ENCODE data around the gene PARD6G.
A peak's percentile ranks its signal among the peaks of the same experiment; 100 is the strongest.
"Not testable (repeated sequence)": the region's sequence is repeated elsewhere in the genome, so short reads cannot be mapped to it uniquely, and the experiment has no call there.

Gene PARD6G

DNA sequence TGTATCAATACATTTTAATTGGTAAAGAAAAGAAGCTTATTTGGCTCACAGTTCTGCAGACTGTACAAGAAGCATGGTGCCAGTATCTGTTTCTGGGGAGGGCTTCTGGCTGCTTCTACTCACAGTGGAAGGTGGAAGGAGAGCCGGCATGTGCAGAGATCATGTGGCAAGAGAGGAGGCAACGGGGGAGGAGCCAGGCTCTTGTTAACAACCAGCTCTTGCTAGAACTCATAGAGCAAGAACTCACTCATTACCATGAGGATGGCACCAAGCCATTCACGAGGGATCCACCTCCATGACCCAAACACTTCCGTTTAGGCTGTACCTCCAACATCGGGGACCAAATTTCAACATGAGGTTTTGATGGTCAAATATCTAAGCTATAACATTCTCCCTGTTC, 7.5 kb downstream of the PARD6G start:
- DNase-seq, result no peak

DNA sequence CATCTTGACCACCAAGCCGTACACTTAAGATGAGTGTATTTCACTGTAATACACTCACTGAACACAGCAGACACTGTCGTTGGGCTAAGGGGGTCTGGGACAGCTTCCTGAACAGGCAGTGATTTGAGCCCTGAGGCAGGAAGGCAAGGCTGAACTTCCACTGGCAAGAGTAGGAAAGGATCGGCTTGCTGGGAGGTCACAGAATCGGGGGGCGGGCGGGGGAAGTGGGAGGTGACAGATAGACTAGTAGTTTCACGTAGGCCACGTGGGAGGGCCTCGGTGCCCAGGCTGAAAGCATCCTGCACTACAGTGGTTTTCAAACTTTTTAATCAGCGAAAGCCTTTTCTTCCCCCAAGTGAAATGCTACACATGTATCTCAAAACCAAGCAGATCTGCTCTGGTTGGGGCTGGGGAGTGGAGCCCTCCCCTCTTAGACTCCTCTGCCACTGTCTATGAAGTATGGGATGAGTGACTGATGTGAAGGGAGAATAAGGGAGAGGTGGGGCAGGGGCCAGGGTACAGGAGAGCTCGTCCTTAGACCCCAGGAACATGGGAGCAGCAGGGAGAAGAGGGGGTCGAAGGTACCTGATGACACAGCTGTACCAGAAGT, 8.6 kb downstream of the PARD6G start:
- no peak for DNase-seq

DNA sequence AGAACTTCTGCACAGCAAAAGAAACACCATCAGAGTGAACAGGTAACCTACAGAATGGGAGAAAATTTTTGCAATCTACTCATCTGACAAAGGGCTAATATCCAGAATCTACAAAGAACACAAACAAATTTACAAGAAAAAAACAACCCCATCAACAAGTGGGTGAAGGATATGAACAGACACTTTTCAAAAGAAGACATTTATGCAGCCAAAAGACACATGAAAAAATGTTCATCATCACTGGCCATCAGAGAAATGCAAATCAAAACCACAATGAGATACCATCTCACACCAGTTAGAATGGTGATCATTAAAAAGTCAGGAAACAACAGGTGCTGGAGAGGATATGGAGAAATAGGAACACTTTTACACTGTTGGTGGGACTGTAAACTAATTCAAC, 9.8 kb downstream of the PARD6G start:
- not testable (repeated sequence) for DNase-seq

DNA sequence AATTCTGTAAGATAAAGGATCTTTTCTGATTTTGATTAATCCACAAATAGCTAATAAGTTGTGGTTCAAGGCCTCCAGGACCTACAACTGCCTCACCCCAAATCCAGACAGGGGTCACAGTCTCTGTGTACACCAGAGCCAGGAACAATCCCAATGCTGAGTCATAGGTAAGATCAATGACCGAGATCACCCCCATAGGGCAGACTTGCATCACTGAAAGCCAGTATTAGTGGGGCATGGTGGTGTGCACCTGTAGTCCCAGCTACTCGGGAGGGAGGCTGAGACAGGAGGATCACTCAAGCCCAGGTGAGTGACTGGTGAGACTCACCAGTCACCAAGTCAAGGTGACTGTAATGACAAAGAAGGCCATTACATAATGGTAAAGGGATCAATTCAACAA, 12.9 kb downstream of the PARD6G start:
- no peak for DNase-seq

DNA sequence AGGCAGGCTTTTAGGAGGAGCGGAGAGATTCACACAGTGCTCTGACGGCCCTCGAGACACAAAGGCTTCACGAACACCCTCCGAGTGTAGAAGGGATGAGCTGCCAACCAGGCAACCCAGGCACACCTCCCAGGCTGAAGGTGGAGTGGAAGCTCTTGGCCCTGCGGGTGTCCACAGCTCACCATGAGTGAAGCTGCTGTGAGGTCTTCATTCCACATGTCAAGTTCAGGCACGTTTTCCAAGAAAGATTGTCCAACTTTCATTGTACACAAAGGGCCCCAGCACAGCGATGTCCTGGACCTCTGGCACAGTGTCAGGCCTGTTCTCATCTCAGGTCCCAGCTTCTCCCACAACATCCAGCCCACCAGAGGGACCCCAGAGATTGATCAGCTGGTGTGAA, 13.4 kb downstream of the PARD6G start:
- no peak for DNase-seq

DNA sequence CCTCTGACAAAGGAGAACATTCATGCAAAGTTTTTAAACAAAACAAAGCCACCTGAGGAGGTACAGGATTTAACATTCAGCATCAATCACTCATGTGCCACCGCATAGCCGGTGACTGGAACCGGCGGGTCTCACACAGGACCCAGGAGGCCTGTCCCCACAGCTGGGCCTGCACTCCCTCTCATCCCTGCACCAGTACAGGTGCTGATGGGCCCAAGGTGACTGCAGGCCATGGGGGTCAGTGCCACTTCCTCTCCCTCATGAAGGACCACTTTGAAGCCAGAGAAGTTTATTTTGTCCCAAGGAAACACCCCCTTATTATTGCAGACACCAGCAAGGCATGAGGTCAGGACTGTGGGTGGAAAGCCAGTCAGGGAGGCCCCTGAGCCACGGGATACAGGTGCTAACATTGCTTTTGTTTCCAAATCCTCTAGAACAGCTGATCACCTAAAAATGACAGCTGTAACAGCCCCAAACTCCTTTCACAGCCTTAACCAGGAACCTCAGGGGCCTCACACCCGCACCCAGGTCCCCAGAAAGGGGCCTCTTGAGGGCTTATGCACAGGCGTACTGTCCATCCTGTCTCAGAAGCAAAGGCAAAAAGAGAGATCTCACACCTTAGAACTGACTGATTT, 14.0 kb downstream of the PARD6G start:
- no peak for DNase-seq

DNA sequence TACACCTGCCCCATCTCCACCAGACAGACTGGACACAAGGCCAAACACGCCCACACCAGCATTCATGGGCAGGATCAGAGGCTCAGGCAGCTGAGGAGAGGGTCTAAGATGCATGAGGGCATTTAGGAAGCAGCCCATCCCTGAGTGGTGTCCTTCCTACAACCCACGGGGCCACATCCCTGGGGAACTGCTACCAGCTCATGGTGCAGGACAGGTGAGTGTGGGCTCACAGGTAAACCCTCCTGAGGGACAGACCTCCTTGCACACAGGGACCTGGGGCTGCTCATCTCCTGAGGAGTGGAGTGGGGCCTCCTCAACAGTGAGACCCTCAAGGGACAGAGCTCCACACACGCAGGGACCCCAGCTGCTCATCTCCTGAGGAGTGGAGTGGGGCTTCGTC, 14.6 kb downstream of the PARD6G start:
- no peak for DNase-seq

DNA sequence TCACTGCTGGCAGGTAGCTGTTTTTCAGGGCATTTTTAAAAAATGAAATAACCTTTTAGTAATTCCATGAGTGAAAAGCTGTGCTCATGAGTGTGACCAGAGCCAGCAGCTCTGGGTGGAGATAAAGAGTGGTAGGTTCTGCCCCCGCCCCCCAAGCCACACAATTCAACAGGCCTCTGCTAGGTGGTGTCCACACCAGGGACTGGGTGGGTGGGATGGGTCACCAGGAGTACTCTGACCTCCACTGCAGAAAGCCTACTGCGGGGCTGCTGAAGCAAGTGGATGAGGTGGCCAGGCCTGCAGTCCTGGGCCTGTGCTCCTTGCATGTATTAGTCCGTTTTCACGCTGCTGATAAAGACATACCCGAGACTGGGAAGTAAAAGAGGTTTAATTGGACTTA, 15.3 kb downstream of the PARD6G start:
- no peak for DNase-seq

DNA sequence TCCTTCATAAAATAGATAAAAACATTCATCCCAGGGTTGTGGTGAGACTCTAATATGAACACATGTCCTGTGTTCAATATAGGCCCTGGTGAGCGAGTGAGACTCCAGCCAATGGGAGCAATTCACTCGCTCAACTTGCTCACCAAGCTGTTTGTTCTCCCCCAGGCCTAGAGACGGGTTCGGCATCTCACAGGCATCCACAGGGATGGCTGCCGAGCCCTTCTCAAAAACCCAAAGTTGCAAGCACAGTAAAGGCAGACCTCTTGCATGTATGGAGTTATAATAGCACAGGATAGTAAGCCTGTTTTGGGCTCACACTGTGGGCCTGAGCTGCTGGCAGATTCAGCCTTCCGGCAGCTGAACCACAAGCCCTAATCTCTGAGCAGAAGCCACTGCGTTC, 15.7 kb downstream of the PARD6G start:
- no peak for DNase-seq

DNA sequence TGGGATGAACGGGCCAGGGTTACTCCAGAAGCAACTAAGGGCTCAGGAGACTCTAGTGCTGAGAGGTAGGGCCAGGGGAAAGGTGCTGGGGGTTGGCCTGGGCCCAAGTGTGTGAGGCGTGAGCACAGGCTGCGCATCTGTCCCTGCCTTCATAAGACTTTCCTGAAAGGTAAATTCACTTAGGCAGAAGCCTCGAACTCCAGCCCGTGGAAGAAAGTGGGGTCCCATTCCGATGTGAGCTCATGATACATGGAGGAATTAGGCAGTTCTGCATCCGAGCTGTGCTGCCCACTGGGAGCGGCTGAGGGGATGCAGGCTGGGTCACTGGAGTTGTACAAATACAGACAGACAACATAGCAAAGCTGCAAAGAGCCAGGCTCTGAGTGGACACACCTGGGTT, 16.2 kb downstream of the PARD6G start:
- DNase-seq, result no peak

DNA sequence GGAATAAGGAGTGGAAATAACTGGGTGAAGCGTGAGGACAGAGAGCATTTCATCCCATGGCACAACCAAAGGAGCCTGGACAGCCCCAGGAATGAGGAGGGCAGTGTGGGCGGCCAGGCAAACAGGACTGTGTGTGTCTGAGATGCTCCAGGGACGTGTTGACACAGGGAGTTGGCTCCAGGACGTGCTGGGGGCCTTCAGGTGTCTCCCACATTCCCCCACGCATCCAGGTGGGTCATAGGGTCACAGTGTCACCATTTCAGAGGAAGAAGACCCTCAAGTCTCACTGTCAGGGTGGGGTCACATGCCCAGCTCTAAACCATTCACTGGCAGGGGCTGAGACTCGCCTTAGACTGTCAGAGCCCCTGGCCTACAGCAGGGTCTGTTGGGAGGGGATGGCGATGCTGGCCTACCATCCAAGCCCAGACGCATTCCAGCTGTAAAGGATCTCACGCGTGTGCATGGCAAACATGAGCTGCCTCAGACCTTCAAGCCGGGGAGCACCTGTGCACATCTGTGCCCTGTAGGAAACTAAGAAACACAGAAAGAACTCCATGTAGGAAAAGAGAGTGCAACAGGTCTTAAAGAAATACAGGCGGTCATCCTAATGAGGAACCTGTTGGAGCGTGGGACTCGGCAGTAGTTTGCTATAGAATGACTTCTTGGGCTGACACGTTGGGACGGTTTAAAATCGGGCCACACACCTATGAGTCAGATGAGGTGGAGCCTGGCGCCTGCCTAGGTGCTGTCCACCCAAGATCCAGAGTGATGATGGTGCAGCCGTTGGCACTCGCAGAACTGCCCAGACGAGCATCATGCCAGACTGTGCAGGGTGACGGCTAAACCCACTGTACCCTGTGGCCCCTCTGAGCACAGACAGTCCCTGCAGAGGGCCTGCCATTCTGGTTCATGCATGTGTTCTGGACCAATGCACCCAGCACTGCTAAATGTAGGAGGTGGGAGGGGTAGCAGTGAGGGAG, 17.3 kb downstream of the PARD6G start:
- DNase-seq, result no peak

DNA sequence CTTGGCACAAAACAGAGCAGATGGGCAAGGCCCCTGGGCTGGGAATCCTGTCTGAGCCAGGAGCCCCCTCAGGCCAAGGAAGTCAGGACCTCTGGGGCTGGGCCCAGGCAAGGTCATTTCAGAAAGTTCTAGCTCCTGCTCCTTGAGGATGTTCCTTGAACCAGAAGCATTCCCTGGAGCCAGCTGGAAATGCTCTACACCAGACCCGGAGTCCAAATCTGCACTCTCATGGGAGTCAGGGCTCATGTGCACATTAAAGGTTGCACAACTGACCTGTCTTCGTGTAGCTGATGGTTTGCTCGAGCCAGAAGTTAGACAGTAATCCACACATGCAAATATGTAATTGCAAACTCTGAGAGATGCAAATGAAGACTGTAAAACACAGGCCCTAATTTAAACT, 18.0 kb downstream of the PARD6G start:
- DNase-seq, result no peak

DNA sequence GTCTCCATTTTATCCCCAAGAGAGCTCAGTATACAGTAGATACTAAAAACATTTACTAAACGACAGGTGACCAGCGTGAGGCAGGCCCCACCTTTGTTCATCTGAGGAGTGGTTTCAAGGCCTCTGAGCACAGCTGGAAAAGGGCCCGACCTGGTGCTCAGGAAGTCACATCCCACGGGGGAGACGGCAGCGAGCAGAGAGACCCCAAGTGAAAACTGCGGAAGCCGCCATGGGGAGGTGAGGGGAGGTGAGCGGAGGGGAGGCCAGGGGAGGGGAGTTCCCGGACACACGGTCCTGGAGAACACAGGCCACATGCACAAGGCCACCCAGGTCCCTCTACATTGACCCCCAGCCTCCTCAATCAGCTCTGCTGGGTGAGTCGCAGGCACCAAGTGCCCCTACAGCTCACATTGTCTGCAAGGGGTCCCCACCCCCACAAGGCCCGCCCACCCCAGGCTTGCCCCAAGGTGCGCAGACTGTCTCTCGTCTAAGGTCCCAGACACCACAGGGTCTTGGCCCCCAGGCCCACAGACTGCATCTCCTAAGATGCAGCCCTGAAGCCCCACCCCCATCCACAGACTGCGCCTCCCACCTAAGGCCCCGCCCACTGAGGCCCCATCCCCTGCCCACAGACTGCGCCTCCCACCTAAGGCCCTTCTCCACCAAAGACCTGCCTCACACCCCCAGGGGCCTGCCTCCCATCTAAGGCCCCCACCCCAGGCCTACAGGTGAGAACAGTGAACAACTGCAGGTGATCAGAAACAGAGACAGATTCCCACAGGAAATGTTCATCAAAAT, 19.1 kb downstream of the PARD6G start:
- DNase-seq, result no peak

DNA sequence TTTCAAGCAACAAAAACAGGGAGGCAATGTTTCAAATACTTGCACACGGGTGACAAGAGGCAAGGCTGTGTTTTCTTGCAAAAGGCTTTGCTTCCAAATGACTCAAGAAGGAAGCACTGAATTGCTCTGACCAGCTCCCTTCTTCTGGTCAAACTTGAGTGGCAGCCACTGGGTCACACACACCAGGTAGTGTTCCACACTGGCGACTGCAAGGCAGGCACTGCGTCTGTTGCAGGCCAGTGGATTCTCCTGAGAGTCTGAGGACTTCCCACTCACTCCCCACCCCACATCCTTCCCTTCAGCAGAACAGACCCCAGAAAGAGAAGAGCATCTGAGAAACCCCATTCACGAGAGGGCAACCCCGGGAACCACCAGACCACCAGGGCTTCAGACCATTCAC, 19.8 kb downstream of the PARD6G start:
- DNase-seq, result no peak

DNA sequence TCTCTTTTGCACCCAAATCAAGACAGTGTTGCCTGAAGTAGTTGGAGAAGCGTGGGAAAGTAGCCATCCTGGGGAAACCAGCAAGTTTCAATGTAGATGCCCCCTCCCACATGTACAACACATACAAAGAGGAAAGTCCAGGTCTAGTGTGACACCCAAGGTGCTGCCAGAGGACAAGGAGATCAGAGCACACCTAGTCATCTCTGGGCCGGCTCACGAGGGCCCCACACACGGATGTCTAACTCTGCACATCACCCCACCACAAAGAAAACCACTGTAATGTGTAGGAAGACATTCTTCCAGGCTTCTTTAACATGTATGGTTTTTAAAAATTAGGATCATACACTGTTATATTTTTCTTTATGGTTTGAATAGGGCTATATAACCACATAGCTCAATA, 21.6 kb downstream of the PARD6G start:
- DNase-seq, result no peak

DNA sequence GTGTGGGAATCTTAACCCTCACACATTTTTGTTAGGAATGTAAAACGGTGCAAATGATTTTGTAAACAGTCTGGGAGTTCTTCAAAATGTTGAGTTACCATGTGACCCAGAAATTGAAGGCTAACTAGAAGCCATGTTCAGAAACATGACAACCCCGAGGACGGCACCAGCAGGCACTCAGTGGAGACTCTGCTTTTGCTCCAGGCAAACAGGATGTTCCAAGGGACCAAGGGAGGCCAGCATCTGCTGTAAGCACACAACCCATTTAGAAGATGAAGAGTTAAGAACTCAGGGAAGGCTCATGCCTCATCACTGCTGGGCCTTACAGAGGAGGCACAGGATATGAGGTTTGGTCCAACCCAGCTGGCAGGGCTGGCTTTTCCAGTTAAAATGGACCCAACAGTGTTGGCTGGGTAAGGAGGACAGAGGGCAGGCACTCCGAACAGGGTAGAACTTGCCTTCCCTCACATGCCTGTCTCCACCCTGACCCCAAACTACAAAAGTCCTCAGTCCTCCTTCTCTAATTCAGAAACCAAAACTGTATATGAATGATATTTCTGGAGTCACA, 23.6 kb downstream of the PARD6G start:
- DNase-seq, result no peak

DNA sequence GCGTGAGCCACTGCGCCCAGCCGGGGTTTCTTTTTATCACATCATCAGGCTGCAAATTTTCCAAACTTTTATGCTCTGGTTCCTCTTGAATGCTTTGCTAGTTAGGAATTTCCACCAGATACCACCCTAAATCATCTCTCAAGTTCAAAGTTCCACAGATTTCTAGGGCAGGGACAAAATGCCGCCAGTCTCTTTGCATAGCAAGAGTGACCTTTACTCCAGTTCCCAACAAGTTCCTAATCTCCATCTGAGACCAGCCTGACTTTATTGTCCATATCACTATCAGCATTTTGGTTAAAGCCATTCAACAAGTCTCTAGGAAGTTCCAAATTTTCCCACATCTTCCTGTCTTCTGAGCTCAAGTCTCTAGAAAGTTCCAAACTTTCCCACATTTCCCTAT, 27.8 kb downstream of the PARD6G start:
- not testable (repeated sequence) for DNase-seq

DNA sequence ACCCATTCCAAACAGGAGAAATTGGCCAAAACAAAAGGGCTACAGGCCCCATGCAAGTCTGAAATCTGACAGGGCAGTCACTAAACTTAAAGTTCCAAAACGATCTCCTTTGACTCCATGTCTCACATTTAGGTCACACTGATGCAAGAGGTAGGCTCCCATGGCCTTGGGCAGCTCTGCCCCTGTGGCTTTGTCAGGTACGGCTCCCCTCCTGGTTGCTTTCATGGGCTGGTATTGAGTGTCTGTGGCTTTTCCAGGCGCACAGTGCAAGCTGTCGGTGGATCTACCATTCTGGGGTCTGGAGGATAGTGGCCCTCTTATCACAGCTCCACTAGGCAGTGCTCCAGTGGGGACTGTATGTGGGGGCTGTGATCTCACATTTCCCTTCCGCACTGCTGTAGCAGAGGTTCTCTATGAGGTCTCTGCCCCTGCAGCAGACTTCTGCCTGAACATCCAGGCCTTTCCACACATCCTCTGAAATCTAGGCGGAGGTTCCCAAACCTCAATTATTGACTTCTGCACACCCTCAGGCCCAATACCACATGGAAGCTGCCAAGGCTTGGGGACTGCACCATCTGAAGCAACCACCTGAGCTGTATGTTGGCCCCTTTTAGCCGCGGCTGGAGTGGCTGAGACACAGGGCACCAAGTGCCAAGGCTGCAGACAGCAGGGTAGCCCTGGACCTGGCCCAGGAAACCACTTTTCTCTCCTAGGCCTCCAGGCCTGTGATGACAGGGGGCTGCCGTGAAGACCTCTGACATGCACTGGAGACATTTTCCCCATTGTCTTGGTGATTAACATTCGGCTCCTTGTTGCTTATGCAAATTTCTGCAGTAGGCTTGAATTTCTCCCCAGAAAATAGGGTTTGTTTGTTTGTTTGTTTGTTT, 28.7 kb downstream of the PARD6G start:
- no peak for DNase-seq

DNA sequence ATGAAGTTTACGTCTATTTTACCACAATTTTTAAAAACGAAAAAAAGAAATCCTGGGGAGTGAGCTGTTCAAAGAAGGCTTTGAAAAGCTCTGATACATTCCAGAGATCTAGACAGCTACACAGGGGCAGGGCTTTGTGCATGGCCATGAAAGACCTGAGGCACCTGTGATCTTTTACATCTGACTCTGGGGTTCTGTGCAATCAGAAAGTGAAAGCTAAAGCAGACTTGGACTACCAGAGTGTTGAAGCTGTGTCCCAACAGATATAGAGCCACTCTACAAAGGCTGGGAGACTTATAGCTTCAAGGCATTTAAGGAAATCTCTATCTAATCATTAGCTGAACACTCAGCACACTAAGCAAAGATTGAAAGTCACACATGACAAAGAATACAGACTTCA, 34.1 kb downstream of the PARD6G start:
- no peak for DNase-seq

DNA sequence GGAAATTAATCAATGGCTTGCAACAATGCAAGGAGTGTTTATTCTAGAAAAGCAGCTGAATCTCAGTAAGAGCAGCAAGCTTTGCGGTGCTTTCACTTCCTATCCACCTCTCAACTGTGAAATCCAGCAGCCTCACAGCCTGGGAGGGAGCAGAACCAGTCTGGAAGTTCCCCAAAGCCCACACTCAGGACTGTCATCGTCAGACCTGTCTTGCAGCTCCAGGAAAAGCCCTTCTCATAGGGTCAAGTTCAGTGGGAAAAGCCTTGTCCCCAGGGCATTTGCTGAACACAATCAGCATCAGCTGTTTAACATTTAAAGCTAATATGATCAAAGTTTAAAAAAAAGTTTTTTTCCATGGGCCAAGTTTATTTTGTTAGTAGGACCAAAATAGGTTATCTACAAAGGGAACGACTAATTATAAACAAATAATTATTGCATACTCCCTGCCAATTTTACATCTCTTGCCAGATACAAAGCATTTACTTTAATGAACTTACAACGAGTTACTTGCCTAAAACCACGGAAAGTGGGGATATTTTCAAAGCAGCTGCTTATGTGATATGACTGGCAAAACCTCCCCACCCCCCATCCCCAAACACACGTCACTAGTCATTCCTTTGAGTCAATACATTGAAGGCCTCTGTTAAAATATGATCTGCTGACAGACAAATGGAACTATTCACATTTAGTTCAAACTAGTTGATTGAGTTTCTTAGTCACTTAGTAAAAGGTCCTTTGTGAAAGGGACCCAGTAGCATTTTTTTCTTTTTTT, 36.8 kb downstream of the PARD6G start:
- peak; percentile 68 to 77 (median 77) for DNase-seq

DNA sequence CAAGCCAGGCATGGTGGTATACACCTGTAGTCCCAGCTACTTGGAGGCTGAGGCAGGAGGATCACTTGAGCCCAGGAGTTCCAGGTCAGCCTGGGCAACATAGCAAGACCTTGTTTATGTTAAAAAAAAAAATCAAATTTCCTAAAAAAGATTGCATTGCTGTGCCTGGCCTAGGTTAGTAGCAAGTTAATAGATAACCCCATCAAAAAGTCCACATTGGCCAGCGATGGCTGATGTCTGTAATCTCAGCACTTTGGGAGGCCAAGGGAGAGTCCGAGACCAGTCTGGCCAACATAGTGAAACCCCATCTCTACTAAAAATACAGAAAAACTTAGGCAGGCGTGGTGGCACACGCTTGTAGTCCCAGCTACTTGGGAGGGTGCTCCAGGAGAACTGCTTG, 38.7 kb downstream of the PARD6G start:
- DNase-seq, result no peak
